Subcutaneous adipose tissue (tissue), 4 donors: Measurements from ENCODE around the gene ABHD13. TPM values are rescaled to one million over a fixed set of nuclear protein-coding genes. Genes with fewer than 3 reads are reported as not detected.

Experiments used
- total RNA-seq, 4 donors: library from RNA; depleted of rRNA; stranded (reverse); fragments of >200 nt; gene quantifications; one replicate each; pipeline ENCODE4 v1.1.0, GENCODE V29; 2016
- TF ChIP-seq, protein P1 (sequence below): fragments of 450-650 bp; IDR thresholded peaks from one replicate; pipeline ENCODE4 v1.5.1; 2016; ENCODE audit warnings: low read depth, mild to moderate bottlenecking, control low read depth, antibody characterized with exemption, moderate library complexity

ABHD13 gene
- total RNA-seq, 4 donors from 2014 or later = 9.6 to 17.1 (median 12.4) TPM

DNA sequence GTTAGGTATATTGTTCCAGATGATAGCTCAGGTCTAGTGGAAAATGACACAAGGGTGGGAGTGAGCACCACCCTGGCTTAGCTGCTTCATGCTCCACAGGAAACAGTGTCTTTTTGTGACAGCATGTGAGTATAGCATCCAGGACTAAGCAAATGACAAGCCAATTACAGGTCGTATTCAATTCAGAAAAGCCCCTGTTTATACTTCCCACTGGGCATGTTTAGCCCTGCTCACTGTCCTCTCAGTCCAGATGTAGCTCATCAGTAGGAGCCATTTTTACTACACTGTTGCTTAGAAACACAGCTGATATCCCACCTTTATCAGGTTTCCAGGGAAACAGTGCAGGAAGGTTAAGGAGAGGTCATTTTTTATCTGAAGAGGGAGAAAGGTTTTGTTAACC, 8.0 kb downstream of the ABHD13 start:
- TF ChIP-seq, protein P1, sequence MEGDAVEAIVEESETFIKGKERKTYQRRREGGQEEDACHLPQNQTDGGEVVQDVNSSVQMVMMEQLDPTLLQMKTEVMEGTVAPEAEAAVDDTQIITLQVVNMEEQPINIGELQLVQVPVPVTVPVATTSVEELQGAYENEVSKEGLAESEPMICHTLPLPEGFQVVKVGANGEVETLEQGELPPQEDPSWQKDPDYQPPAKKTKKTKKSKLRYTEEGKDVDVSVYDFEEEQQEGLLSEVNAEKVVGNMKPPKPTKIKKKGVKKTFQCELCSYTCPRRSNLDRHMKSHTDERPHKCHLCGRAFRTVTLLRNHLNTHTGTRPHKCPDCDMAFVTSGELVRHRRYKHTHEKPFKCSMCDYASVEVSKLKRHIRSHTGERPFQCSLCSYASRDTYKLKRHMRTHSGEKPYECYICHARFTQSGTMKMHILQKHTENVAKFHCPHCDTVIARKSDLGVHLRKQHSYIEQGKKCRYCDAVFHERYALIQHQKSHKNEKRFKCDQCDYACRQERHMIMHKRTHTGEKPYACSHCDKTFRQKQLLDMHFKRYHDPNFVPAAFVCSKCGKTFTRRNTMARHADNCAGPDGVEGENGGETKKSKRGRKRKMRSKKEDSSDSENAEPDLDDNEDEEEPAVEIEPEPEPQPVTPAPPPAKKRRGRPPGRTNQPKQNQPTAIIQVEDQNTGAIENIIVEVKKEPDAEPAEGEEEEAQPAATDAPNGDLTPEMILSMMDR = no peak

DNA sequence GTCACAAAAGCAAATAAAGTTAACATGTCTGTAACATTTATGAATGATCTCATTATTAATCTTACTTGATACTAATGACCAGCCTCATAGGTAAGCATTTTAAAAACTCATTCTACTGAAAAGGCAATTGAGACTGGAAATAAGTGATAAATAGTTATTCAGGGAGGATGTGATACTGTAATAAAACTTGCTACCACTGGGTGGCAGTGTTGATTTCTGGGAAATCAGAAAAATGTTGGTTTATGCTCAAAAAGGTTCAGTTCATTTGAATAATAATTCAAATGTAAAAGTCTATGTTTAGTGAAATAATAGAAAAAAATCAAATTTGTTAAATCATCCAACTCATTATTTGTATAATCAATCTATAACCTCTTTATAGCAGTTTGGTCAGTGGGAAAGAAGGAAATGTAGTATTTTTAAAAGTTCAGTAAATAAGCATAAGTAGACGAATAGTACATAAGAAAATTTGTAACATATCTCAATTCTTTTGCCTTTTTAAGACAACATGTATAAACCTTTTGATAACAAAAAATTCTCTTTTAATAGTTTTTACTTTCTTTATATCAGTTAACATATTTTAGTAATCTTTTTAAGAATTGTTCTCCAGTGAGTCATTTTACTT, 9.6 kb downstream of the ABHD13 start:
- TF ChIP-seq, protein P1 = no peak

DNA sequence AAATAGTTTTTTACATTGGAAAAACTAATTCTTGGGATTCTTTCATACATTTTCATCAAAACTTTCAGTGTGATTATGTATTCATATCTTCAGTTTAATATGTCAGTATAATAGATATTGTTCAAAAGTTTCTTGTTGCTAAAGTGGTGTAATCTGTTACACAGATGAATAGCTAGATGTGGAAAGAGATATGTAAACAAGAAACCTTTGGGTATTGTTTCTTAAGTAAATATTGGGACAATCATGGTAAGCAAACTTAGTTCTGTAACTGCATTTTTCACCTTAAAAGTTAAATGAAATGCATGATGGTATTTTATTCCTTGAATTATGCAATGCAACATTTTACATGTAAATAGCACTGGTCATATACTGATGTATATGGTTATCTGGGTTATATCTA, 12.2 kb downstream of the ABHD13 start:
- TF ChIP-seq, protein P1 = no peak

DNA sequence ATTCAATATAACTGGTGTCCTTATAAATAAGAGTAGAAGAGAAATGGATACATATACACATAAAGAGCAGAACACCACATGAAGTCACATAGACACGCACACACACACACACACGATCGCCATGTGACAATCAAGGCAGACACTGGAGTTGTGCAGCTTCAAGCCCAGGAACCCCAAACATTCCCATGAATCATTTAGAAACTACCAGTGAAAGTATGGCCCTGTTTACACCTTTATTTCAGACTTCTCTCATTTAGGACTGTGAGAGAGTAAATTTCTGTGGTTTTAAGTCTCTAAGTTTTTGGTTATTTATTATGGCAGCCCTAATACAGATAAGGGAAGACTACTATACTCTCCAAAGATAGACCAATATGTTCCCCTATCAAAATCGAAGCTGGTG, 31.0 kb downstream of the ABHD13 start:
- TF ChIP-seq, protein P1 = no peak

DNA sequence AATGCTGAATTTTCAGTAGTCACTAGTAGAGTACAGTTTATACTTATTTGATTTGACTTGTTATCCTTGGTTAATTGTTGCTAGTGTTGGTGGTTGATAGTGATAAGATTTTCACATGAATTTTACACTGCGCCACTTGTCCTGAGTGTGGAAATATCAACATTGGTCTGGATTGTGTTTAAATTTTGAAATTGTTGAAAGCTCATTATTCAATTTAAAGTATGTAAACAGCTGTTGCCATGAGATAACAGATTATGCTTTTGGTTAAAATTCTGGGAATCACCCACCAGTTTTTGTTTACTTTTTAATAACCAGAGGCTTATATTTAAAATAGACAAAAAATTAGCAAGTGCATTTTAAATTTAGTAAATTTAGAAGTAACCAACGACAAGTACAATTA, 39.1 kb downstream of the ABHD13 start:
- TF ChIP-seq, protein P1 = no peak

DNA sequence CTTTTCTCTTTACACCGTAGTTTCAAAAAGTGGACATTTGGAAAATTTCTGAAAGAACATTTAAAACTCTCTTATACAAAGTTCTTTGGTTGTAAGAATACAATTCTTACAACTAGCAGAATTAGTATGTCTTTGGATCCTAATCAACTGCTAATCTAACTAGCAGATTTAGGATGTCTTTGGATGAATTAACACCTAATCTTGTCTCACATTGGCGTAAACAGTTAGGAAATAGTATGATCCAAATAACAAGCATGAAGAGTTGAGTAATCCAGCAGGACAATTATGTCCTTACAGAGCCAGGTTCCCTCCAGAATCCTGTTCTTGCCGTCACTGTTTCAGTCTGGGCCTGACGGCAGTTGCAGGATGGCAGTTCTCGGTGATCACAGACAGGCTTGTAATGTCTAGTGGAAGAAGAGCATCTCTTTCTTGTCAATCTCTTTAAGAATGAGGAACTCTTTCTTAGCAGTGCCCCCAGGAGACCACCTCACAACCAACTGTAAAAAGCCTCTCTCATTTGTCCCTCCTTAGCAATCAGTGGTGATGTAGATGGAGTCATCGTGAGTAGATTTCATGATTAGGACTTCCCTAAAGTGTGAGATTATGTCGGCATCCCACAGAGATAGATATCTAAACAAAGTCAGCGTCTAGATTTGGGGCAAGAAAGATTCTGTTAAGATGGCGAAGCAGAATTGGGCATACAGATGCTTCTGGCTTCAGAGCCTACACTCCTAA, 45.6 kb downstream of the ABHD13 start:
- TF ChIP-seq, protein P1 = no peak

DNA sequence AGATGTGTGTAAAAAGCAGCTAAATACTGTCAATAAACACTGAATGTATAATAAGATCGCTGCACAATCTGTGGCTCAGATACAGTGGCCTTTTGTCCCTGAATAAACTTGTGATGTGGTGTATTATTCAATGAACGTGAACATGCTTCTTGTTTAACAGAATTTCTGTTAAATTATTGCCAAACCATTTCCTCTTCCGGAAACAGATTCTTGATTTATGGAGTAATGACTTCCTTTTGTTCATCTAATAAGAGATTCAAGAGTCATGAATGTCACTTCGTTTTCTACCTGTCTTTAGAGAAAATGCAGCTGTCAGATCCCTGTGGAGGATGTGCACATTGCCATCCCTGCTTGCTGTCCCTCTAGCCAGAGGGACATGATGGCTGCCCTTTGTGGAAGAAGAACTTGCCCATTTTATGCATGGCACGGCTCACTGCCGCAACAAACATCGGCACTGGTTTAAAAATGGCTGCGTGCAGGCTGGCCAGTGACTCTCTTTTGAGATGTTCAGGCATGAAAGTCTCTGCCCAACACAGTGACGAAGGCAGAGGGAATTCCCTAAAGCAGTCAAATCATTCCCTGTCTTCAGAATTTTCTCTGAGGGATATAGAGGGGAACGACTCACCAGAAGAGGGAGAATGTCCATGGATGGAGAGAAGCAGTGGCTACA, 48.3 kb downstream of the ABHD13 start:
- TF ChIP-seq, protein P1 = no peak
